RCC 7860 (cell line): ENCODE results near the gene IFNA16.
"Not testable (repeated sequence)": the region's sequence is repeated elsewhere in the genome, so short reads cannot be mapped to it uniquely, and the experiment has no call there.

Experiments
- DNase-seq: peaks from one replicate; pipeline ENCODE4 v3.0.0-alpha.2; 2015; ENCODE audit warnings: low spot score
- FAIRE-seq: peaks from 2 replicates; lab custom pipeline; 2012; peaks lifted over from hg19 to GRCh38; lab: Jason Lieb, UNC

The IFNA16 gene

GRCh38 chr9:21217211-21217610 is at the start of gene IFNA16:
Gene IFNA16, minus strand, starts transcription at chr9:21217311. Its CDS starts 6 bp downstream, at chr9:21217305.
- not testable (repeated sequence) for DNase-seq, FAIRE-seq

- DNase-seq (no peak), FAIRE-seq (no peak)
Observed at GRCh38 chr9:21265421-21266189, 48.5 kb upstream of the IFNA16 start.

- no peak for FAIRE-seq
- DNase-seq, result no peak
Observed at GRCh38 chr9:21255538-21256212, 38.6 kb upstream of the IFNA16 start.

- no peak for DNase-seq
- no peak for FAIRE-seq
Observed at GRCh38 chr9:21252721-21253547, 35.8 kb upstream of the IFNA16 start.

- DNase-seq (no peak), FAIRE-seq (no peak)
Observed at GRCh38 chr9:21251638-21252037, 34.5 kb upstream of the IFNA16 start.

- FAIRE-seq (no peak), DNase-seq (no peak)
Observed at GRCh38 chr9:21251190-21251589, 34.1 kb upstream of the IFNA16 start.

GRCh38 chr9:21244836-21245235 is 27.7 kb upstream of the IFNA16 start:
- FAIRE-seq (no peak), DNase-seq (no peak)

GRCh38 chr9:21239911-21240310 is 22.8 kb upstream of the IFNA16 start, which contains the start of gene IFNA14:
Gene IFNA14, minus strand, starts transcription at chr9:21240005. Its CDS starts 70 bp downstream, at chr9:21239935.
- FAIRE-seq, result no peak
- DNase-seq, result no peak

- FAIRE-seq, DNase-seq: not testable (repeated sequence)
Observed at GRCh38 chr9:21236360-21236714, 19.2 kb upstream of the IFNA16 start.

- DNase-seq, result peak; percentile 14
- FAIRE-seq, result not testable (repeated sequence)
Observed at GRCh38 chr9:21235468-21236359, 18.6 kb upstream of the IFNA16 start.

- DNase-seq (no peak), FAIRE-seq (no peak)
Observed at GRCh38 chr9:21234153-21234687, 17.1 kb upstream of the IFNA16 start.

- no peak for DNase-seq
- FAIRE-seq, result no peak
Observed at GRCh38 chr9:21233258-21233657, 16.1 kb upstream of the IFNA16 start.

GRCh38 chr9:21228122-21228521 is 11.0 kb upstream of the IFNA16 start, which contains the start of gene IFNA17:
Gene IFNA17, minus strand, starts transcription at chr9:21228222. Its CDS starts 49 bp downstream, at chr9:21228173.
- no peak for DNase-seq
- FAIRE-seq, result no peak

- not testable (repeated sequence) for FAIRE-seq, DNase-seq
Observed at GRCh38 chr9:21213411-21214326, 3.4 kb downstream of the IFNA16 start.

- FAIRE-seq, DNase-seq: not testable (repeated sequence)
Observed at GRCh38 chr9:21212160-21212559, 5.0 kb downstream of the IFNA16 start.

- not testable (repeated sequence) for DNase-seq, FAIRE-seq
Observed at GRCh38 chr9:21210782-21211181, 6.3 kb downstream of the IFNA16 start.

- no peak for FAIRE-seq
- DNase-seq, result no peak
Observed at GRCh38 chr9:21210311-21210710, 6.8 kb downstream of the IFNA16 start.

- DNase-seq, FAIRE-seq: not testable (repeated sequence)
Observed at GRCh38 chr9:21207043-21207442, 10.1 kb downstream of the IFNA16 start, which contains the start of gene IFNA10. Gene IFNA10, minus strand, starts transcription at chr9:21207143. Its CDS starts 46 bp downstream, at chr9:21207097.

GRCh38 chr9:21205204-21205603 is 11.9 kb downstream of the IFNA16 start:
- FAIRE-seq, result no peak
- no peak for DNase-seq
